OCI-LY1 (cell line): ENCODE data around the gene SEMA5A.

Experiments
- H2AFZ ChIP-seq: fragments of 200-600 bp; sonication (generic), shearing (Covaris generic); 2 replicates; pipeline ENCODE4 v1.6.0; 2014; ENCODE audit warnings: antibody characterized with exemption, mild to moderate bottlenecking, low read length
- H3F3A ChIP-seq: fragments of 200-600 bp; sonication (generic), shearing (Covaris generic); 2 replicates; pipeline ENCODE4 v1.6.0; 2014; ENCODE audit warnings: mild to moderate bottlenecking, antibody characterized with exemption, low read length, moderate library complexity; ENCODE audit not compliant: insufficient read depth
- H3K27ac ChIP-seq: fragments of 200-600 bp; sonication (generic); 2 replicates; pipeline ENCODE4 v1.5.1; 2014; ENCODE audit warnings: low read length, mixed run types, mild to moderate bottlenecking, low read depth; ENCODE audit not compliant: poor library complexity, severe bottlenecking
- H3K27me3 ChIP-seq: fragments of 200-600 bp; sonication (generic); 2 replicates; pipeline ENCODE4 v1.6.0; 2014; ENCODE audit warnings: antibody characterized with exemption, mild to moderate bottlenecking, low read length, moderate library complexity; ENCODE audit not compliant: insufficient read depth
- H3K36me3 ChIP-seq: fragments of 200-600 bp; sonication (generic); 2 replicates; pipeline ENCODE4 v1.6.1; 2014; ENCODE audit warnings: mild to moderate bottlenecking, antibody characterized with exemption, low read length, moderate library complexity, mixed read lengths; ENCODE audit not compliant: insufficient read depth
- H3K4me1 ChIP-seq: fragments of 200-600 bp; sonication (generic); 2 replicates; pipeline ENCODE4 v1.5.1; 2014; ENCODE audit warnings: mild to moderate bottlenecking, low read length, moderate library complexity; ENCODE audit not compliant: insufficient read depth, severe bottlenecking
- H3K4me2 ChIP-seq: fragments of 200-600 bp; sonication (generic), shearing (Covaris generic); 2 replicates; pipeline ENCODE4 v1.6.1; 2014; ENCODE audit warnings: low read length
- H3K4me3 ChIP-seq: fragments of 200-600 bp; sonication (generic); 2 replicates; pipeline ENCODE4 v1.5.1; 2014; ENCODE audit warnings: low read length, low read depth, mild to moderate bottlenecking, mixed read lengths; ENCODE audit not compliant: poor library complexity, severe bottlenecking
- H3K79me2 ChIP-seq: fragments of 200-600 bp; shearing (Covaris generic); 2 replicates; pipeline ENCODE4 v1.6.1; 2016; ENCODE audit warnings: mixed run types, low read length, mixed read lengths; ENCODE audit not compliant: insufficient read depth
- H3K9ac ChIP-seq: fragments of 200-600 bp; sonication (generic), shearing (Covaris generic); 2 replicates; pipeline ENCODE4 v1.6.1; 2014; ENCODE audit warnings: mild to moderate bottlenecking, low read length, mixed read lengths
- H3K9me2 ChIP-seq: fragments of 200-600 bp; sonication (generic), shearing (Covaris generic); 2 replicates; pipeline ENCODE4 v1.6.1; 2014; ENCODE audit warnings: low read depth, mild to moderate bottlenecking, low read length, mixed read lengths
- H3K9me3 ChIP-seq: fragments of 200-600 bp; shearing (Covaris generic); 2 replicates; pipeline ENCODE4 v1.6.1; 2014; ENCODE audit warnings: low read length, mixed read lengths
- H4K20me1 ChIP-seq: fragments of 200-600 bp; sonication (generic), shearing (Covaris generic); 2 replicates; pipeline ENCODE4 v1.6.0; 2016; ENCODE audit warnings: mild to moderate bottlenecking, low read length; ENCODE audit not compliant: insufficient read depth
- CTCF ChIP-seq: fragments of 200-600 bp; sonication (generic), shearing (Covaris generic); IDR thresholded peaks from 2 replicates; pipeline ENCODE4 v1.5.1; 2017; ENCODE audit warnings: mild to moderate bottlenecking, antibody characterized with exemption, low read length, moderate library complexity, mixed read lengths
- EZH2 ChIP-seq: fragments of 200-600 bp; sonication (generic), shearing (Covaris generic); IDR thresholded peaks from 2 replicates; pipeline ENCODE4 v1.8.0; 2017; ENCODE audit warnings: borderline replicate concordance, mixed run types, mild to moderate bottlenecking, antibody characterized with exemption, low read length, moderate library complexity, mixed read lengths

SEMA5A gene

GRCh38 chr5:9447691-9448090, 98.2 kb downstream of the SEMA5A start:
- H4K20me1 ChIP-seq = no peaks in the 10 kb centered on the region
- H3K9me2 ChIP-seq = no peaks in the 10 kb centered on the region
- H3K9ac ChIP-seq = no peak overlapping the region
- no peaks in the 10 kb centered on the region for H3K4me1 ChIP-seq
- no peaks in the 10 kb centered on the region for H3K27me3 ChIP-seq
- TF ChIP-seq EZH2 (no peak), CTCF (no peak)
- no peak overlapping the region for H3K27ac ChIP-seq
- H3F3A ChIP-seq = no peaks in the 10 kb centered on the region
- H3K36me3 ChIP-seq = no peaks in the 10 kb centered on the region
- H3K4me2 ChIP-seq = no peak overlapping the region
- no peaks in the 10 kb centered on the region for H3K9me3 ChIP-seq
- no peak overlapping the region for H2AFZ ChIP-seq
- H3K4me3 ChIP-seq = no peak overlapping the region
- H3K79me2 ChIP-seq = no peaks in the 10 kb centered on the region

GRCh38 chr5:9445826-9446388, 100.0 kb downstream of the SEMA5A start:
- Histone ChIP-seq H4K20me1 (no peaks in the 10 kb centered on the region), H3K9me2 (no peaks in the 10 kb centered on the region), H3K27me3 (no peaks in the 10 kb centered on the region), H3K4me1 (no peaks in the 10 kb centered on the region), H3K9me3 (no peaks in the 10 kb centered on the region), H3K36me3 (no peaks in the 10 kb centered on the region), H3K9ac (no peak overlapping the region), H2AFZ (no peak overlapping the region), H3F3A (no peaks in the 10 kb centered on the region), H3K79me2 (no peaks in the 10 kb centered on the region), H3K4me2 (no peak overlapping the region), H3K27ac (no peak overlapping the region), H3K4me3 (no peak overlapping the region)
- TF ChIP-seq CTCF = no peak
- no peak for TF ChIP-seq EZH2

- Histone ChIP-seq H3K27ac (no peak overlapping the region), H3K4me1 (no peaks in the 10 kb centered on the region), H4K20me1 (no peaks in the 10 kb centered on the region), H3K4me3 (no peak overlapping the region), H3K79me2 (no peaks in the 10 kb centered on the region), H3K9me3 (no peaks in the 10 kb centered on the region), H3F3A (no peaks in the 10 kb centered on the region), H3K27me3 (no peaks in the 10 kb centered on the region), H3K9ac (no peak overlapping the region), H3K9me2 (no peaks in the 10 kb centered on the region), H3K36me3 (no peaks in the 10 kb centered on the region), H3K4me2 (no peak overlapping the region), H2AFZ (no peak overlapping the region)
- TF ChIP-seq CTCF (no peak), EZH2 (no peak)
These were observed 101.5 kb downstream of the SEMA5A start for GRCh38 chr5:9444346-9444745.
